Panc1 (cell line): Measurements from ENCODE around the gene MAPK4.

Experiments
- CTCF ChIP-seq: fragments of 450-650 bp; IDR thresholded peaks from 2 replicates; pipeline ENCODE4 v1.5.1; 2017; ENCODE audit warnings: mild to moderate bottlenecking
- POLR2AphosphoS5 ChIP-seq: IDR thresholded peaks from 2 replicates; pipeline ENCODE4 v1.6.1; 2012; ENCODE audit warnings: mild to moderate bottlenecking, low read depth, low read length, moderate library complexity
- REST ChIP-seq, 2 experiments: IDR thresholded peaks; 2 replicates each; pipeline ENCODE4 v1.6.1; 2011 to 2012; ENCODE audit warnings: low read depth in 2 of 2, control low read depth in 1 of 2, low read length in 1 of 2, mild to moderate bottlenecking in 1 of 2, moderate library complexity in 1 of 2; ENCODE audit not compliant: insufficient read depth in 1 of 2

DNA sequence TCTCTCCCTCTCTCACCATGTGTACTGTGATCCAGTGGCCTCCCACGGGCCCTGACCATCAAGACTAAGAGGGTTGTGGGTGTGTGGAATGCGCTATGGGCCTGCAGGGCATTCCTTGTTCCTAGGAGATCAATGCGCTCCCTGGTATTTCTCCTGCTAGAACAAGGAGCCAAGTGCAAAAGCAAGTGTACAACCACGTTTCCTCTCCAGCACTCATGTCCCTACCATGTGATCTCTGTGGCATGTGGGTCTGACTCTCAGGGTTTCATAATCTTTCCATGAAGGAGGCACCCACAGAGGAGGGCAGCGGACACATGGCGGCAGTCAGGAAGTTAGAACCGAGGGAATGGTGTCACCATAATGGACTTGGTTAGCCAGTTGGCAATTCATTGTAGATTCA lies 91.4 kb downstream of the MAPK4 start:
- TF ChIP-seq CTCF = no peak
- no peak for TF ChIP-seq POLR2AphosphoS5
- no peak for TF ChIP-seq REST (IDR thresholded peaks at IDR 0.05; ENCODE audit: insufficient read depth in 1 of 2, low read depth in 2 of 2, low read length in 1 of 2)
